ENCODE measurements around the gene COL27A1.

The COL27A1 gene

GRCh38 chr9:114289571-114290481 lies 134.5 kb downstream of the COL27A1 start:
- no peak for DNase-seq

DNA sequence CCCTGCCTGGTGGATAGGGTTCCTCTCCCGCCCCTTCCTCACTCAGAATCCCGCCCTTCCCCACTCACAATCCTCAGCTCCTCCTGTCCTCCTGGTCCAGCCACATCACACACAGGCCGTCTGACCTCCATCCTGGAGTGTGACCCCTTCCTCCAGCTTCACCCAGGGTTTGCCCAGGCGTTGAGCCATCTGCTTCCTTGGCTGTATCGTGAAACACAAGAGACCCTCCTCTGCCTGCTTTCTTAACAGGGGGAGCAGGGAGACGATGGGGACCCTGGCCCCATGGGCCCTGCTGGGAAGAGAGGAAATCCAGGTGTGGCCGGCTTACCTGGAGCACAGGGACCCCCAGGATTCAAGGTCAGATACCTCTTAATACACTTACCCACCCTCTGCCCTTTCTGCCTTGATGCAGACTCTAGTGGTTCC lies 135.2 kb downstream of the COL27A1 start:
- DNase-seq: no peak

DNA sequence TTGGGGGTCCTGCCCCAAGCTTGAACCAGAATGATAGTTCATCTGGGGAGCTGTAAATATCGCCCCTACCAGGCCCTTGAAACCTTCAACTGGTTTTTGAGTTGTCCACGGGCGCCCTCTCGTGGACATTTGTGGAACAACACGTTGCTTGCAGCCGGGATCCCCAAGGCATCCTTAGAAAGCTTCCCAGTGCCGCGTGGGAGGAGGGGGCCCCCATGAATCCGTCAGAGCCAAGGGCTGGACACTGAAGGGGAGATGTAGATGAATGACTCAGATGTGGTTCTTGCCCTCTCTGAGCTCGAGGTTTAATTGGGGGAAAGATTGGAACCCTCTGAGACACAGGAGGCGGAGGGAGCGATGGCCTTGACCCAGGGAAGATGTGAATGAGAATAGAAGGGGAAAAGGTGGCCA lies 135.7 kb downstream of the COL27A1 start:
- DNase-seq: peak; percentile 66

DNA sequence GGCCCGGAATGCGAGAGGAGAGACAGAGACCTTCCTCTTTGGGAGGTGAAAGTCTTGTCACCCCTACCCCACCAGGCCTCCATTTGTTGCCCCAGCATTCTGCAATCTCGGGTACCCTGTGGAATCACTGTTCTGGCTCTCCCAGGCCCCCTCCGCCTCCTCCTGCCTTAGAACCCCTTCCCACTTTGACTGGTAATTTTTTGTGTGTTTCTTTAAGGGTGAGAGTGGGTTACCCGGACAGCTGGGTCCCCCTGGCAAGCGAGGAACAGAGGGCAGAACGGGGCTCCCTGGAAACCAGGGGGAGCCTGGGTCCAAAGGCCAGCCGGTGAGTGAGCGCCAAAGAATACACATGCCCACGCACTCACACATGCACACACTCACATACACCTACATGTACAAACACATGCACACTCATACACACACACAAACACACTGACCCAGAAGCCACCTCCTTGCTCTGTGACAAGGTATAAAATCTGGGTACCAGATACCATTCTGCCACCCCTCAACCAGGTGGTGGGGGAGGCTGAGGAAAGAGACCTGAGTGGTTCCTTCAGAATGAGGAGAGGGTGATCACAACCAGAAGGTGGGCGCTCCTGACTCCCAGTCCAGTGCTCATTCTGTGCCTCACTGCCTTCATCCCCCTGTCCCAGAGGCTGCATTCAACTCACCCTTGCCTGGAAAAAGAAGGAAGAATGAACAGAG lies 136.7 kb downstream of the COL27A1 start:
- DNase-seq: no peak

GRCh38 chr9:114294664-114295063 lies 139.3 kb downstream of the COL27A1 start:
- no peak for DNase-seq

GRCh38 chr9:114296338-114296737 lies 141.0 kb downstream of the COL27A1 start:
- DNase-seq: no peak

DNA sequence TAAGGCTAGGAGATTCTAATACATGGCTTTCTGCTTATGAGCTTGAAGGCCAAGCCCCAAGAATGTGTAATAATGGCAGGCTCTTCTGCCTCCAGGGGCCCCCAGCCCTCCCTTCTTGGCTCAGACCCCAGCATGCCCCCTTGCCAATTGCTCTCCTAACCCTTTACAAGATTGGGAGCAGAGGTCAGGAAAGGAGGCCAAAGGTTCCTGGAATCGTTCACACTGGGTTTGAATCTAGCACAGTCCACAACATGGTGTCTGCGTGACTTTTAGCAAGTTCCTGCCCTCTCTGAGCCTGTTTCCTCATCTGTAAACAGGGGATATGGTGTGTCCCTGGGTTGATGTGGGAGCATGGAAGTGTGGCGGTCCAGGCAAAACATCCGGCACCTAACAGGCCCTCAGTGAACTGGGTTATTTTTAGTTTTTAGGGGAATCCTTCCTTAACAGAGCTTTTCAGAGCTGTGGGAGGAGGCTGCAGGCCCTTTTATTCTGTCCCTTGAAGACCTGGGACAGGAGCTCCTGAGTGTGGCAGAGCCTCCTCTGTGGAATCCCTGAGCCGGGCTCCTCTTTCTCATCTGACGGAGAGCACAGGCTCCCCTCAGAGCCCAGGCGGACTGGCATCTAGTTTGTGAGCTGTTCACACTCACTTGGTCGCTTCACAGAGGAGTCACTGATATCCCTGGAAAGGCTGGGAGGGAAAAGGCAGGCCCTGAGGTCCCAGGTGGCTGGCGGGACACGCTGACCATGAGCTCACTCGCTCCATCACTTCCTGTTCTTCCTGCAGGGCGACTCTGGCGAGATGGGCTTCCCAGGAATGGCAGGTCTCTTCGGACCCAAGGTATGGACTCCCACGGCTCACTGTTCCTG lies 144.2 kb downstream of the COL27A1 start:
- DNase-seq: no peak

- DNase-seq: no peak
These were observed 145.0 kb downstream of the COL27A1 start for GRCh38 chr9:114300153-114300845.

DNA sequence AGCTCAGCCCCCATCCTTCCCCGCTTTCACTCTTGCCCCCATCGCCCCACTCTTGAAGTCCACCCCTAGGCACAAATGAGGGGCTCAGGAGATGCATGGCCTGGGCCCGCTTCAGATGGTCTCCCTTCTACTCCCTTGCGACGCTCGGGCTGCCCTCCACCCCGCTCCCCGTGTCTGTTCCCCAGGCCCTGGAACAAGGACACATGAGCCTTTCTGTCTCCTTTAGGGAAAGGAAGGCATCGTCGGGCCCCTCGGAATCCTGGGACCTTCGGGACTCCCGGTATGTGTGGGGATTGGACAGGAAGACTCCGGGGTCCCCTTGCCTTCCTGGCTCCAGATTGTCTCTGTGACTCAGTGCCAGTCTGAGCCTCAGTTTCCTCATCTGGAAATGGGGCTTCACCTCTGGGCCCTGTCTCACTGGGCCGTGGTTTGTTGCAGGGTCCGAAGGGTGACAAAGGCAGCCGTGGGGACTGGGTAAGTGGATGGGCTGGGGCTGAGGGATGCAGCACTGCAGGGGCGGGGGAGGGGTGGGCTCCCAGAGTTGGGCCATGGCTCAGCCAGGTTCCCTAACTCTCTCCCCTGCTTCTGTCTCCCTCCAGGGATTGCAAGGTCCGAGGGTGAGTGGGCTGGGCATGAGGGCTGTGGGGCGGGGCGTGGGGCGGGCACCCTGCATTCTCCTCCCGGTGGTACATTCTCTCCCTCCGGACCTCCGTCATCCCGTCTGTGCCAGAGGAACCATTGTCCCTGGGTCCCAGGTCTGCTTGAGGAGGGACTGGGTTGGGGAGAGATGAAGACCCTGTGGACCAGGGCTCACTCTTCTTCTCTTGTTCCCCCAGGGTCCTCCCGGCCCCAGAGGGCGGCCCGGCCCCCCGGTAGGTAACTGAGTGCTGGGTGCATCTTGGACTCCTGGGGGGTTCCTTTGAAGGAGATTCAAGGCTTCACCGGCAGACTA lies 145.8 kb downstream of the COL27A1 start:
- DNase-seq: no peak

GRCh38 chr9:114301798-114302565 lies 146.6 kb downstream of the COL27A1 start:
- no peak for DNase-seq

DNA sequence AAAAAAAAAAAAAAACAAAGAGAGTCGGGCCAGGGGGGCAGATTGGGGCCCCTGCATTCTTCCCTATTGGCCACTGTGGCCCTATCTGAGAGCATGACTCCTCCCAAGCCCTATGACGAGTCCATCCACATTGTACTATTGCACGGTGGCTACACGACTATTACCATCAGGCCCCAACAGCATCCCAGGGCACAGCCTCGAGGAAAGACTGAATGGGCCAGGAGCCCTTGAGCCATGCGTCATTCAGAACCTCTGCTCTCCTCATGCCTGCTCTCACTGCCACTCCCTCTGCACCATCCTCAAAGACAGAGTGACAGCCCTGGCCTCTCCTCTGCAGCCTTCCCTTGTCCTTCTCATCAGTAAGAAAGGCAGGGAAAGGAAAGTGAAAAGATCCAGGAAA lies 147.4 kb downstream of the COL27A1 start:
- DNase-seq: no peak

DNA sequence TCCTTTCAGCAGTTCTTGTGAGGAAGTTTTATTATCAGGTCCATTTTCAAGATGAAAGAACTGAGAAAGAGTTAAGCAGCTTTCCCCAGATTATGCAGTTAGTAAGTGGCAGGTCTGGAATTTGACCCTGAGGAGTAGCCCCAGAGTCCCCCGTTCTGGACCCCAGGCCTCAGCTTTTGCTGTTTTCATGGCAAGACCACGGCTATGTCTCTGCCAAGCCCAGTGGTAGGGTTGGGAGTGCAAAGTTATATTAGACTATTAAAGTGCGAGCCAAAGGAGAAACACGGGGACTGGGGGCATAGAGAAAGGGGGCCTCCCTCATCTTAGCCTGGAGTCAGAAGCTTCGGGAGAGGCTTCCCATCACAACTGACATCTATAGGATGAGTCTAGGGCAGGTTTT lies 148.2 kb downstream of the COL27A1 start:
- DNase-seq: no peak

- no peak for DNase-seq
These were observed 148.6 kb downstream of the COL27A1 start for GRCh38 chr9:114303977-114304376.

GRCh38 chr9:114304416-114305188 lies 149.3 kb downstream of the COL27A1 start:
- DNase-seq: no peak

DNA sequence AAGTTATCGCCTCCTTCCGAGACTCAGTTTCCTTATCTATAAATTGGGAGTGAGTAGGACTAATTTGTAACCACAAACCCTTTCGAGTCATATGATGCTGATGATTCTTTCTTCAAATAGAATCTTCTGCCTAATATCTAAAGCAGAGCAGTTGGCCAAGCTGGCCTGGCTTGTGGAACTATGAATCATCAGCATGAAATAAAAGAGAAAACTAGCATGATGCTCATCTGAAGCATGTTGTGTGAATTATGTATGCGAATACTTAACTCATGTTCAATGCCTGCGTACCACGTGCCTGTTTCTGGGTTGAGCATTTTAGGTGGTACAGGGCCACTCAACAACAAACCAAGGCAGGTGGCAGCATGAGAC lies 152.5 kb downstream of the COL27A1 start:
- no peak for DNase-seq

DNA sequence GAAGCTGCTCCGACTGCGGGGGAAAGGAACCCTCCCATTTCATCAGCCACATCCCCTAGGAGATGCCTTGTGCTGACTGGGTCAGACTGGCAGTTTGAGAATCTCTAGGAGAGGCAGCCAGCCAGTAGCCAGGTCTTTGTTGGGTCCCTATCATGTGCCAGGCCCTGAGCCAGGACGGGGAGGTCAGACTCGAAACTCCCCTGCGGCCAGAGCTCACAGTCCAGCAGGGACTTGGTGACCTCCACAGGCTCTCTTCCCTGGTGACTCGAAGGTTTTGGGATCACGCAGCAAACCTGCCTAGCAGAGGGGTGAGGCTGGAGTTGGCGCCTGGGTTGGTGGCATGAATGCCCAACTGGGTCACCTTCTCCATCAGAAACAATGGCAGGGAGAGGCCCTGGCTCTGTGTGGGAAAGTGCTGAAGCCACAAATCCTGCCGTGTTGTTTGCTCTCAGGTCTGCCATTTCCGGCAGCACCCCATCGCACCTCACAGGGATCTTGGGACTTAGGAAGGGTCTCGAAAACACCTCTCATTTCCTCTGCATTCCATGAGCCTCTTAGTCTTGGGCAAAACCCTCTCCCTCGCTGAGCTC lies 153.1 kb downstream of the COL27A1 start:
- DNase-seq: no peak

- DNase-seq: no peak
These were observed 153.8 kb downstream of the COL27A1 start for GRCh38 chr9:114309096-114309495.

- no peak for DNase-seq
These were observed 155.4 kb downstream of the COL27A1 start for GRCh38 chr9:114310471-114311450.
